Hepatocyte (in vitro differentiated cells): ENCODE measurements around the gene ST8SIA1. TPM values are rescaled to one million over a fixed set of nuclear protein-coding genes. Genes with fewer than 3 reads are reported as not detected.

Experiments used
- DNase-seq: peaks from one replicate; pipeline ENCODE4 v3.0.0-alpha.2; 2016; ENCODE audit warnings: low spot score
- H2AFZ ChIP-seq: fragments of 200-600 bp; sonication (generic); 2 replicates; pipeline ENCODE4 v1.6.0; 2016; ENCODE audit warnings: antibody characterized with exemption, mild to moderate bottlenecking
- H3K27ac ChIP-seq: fragments of 200-600 bp; sonication (generic); 2 replicates; pipeline ENCODE4 v1.5.1; 2016; ENCODE audit warnings: mild to moderate bottlenecking
- H3K27me3 ChIP-seq: fragments of 200-600 bp; sonication (generic); 2 replicates; pipeline ENCODE4 v1.6.1; 2016
- H3K36me3 ChIP-seq: fragments of 200-600 bp; sonication (generic); replicated peaks from 2 replicates; pipeline ENCODE4 v1.5.1; 2016; ENCODE audit warnings: low read depth; ENCODE audit not compliant: insufficient read depth
- H3K4me1 ChIP-seq: fragments of 200-600 bp; sonication (generic); 2 replicates; pipeline ENCODE4 v1.5.1; 2016; ENCODE audit warnings: mild to moderate bottlenecking, moderate library complexity; ENCODE audit not compliant: insufficient read depth
- H3K4me2 ChIP-seq: fragments of 200-600 bp; sonication (generic); 2 replicates; pipeline ENCODE4 v1.6.0; 2016
- H3K4me3 ChIP-seq: fragments of 200-600 bp; sonication (generic); 2 replicates; pipeline ENCODE4 v1.5.1; 2016; ENCODE audit warnings: mild to moderate bottlenecking
- H3K79me2 ChIP-seq: fragments of 200-600 bp; sonication (generic); 2 replicates; pipeline ENCODE4 v1.6.0; 2017; ENCODE audit warnings: mild to moderate bottlenecking
- H3K9me2 ChIP-seq: fragments of 200-600 bp; sonication (generic); replicated peaks from 2 replicates; pipeline ENCODE4 v1.6.0; 2017; ENCODE audit warnings: mild to moderate bottlenecking; ENCODE audit not compliant: insufficient read depth
- H3K9me3 ChIP-seq: fragments of 200-600 bp; sonication (generic); 2 replicates; pipeline ENCODE4 v1.5.1; 2016; ENCODE audit warnings: low read depth, mild to moderate bottlenecking
- H4K20me1 ChIP-seq: fragments of 200-600 bp; sonication (generic); 2 replicates; pipeline ENCODE4 v1.6.0; 2016; ENCODE audit warnings: mild to moderate bottlenecking; ENCODE audit not compliant: insufficient read depth, poor library complexity, severe bottlenecking
- CTCF ChIP-seq: fragments of 200-600 bp; sonication (generic); IDR thresholded peaks from 2 replicates; pipeline ENCODE4 v1.5.1; 2016; ENCODE audit warnings: antibody characterized with exemption, mild to moderate bottlenecking; ENCODE audit not compliant: poor library complexity
- EZH2 ChIP-seq: fragments of 200-600 bp; sonication (generic); IDR thresholded peaks from 2 replicates; pipeline ENCODE4 v1.6.1; 2016; ENCODE audit warnings: antibody characterized with exemption, mild to moderate bottlenecking, borderline replicate concordance
- EZH2phosphoT487 ChIP-seq: fragments of 200-600 bp; sonication (generic); IDR thresholded peaks from one replicate; pipeline ENCODE4 v1.6.1; 2018; ENCODE audit warnings: antibody characterized with exemption, mild to moderate bottlenecking, low read depth, moderate library complexity; ENCODE audit not compliant: unreplicated experiment, severe bottlenecking
- WGBS: methylation state at CpG from one replicate; pipeline ENCODE4 v1.1.6; 2016; ENCODE audit warnings: low lambda C conversion rate; ENCODE audit errors: missing lambda C conversion rate; 5-methylcytosine and 5-hydroxymethylcytosine counted together
- polyA plus RNA-seq: library from polyadenylated mRNA; unstranded; fragments of >200 nt; fragmentation: Nextera tagmentation; extraction: Ambion mirVana; gene quantifications from 2 replicates; pipeline ENCODE4 v1.2.1, GENCODE V29; 2016
- total RNA-seq: library from RNA; depleted of rRNA; stranded (reverse); fragments of >200 nt; gene quantifications from 2 replicates; pipeline ENCODE4 v1.2.3, GENCODE V29; 2014

The ST8SIA1 gene
- total and polyA plus RNA-seq, 2 experiments from 2014 or later, result 0.88 to 2.0 TPM

DNA sequence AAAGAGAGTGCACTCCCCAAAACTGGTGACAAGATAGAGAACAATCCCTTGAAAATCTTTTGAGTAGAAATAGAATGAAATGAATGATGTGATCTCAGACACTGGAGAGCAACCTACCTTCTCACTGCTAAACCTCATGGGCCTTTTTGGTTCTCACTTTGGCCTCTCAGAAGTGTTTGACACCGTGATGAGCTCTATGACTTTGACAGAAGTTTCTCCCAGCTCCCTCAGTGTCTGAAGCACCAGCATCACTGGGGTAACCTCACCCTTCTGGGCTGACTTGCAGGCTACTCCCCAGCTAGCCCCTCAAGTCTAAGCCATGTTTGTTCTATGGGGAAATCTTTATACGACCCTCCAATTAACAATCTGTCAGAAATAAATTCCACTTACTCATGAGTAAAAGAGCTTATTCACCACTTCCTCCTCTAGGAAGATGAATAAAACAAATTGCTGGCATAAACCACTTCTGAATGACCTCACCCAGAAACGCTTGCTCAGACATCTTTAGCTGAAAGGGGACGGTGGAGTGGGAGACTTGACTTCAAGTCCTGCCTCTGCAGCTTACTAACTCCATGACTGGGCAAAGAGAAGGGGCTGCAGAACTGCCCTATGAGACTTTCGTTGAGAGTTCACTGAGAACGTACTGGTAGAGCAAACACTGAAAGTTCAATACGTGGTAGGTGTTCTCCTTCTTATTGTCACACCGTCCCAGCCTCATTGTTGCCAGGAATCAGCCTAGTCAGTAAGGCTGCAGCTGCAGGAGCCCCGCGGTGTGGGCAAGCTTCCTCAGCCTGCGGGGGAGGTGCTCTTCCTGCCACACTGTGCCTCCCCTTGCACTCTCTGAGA is 46.5 kb downstream of the ST8SIA1 start:
- Histone ChIP-seq H3K36me3 (no peaks in the 10 kb centered on the region), H4K20me1 (no peaks in the 10 kb centered on the region), H3K27ac (no peak overlapping the region), H3K27me3 (no peaks in the 10 kb centered on the region), H3K4me2 (no peak overlapping the region), H3K9me2 (no peaks in the 10 kb centered on the region), H3K79me2 (no peaks in the 10 kb centered on the region), H2AFZ (no peak overlapping the region), H3K4me3 (no peak overlapping the region), H3K9me3 (no peaks in the 10 kb centered on the region), H3K4me1 (no peaks in the 10 kb centered on the region)
- WGBS, result 43% methylated on average over 11 of the region's 11 CpGs
- DNase-seq, result no peak
- no peak for TF ChIP-seq EZH2
- TF ChIP-seq CTCF, result no peak
- no peak for TF ChIP-seq EZH2phosphoT487

DNA sequence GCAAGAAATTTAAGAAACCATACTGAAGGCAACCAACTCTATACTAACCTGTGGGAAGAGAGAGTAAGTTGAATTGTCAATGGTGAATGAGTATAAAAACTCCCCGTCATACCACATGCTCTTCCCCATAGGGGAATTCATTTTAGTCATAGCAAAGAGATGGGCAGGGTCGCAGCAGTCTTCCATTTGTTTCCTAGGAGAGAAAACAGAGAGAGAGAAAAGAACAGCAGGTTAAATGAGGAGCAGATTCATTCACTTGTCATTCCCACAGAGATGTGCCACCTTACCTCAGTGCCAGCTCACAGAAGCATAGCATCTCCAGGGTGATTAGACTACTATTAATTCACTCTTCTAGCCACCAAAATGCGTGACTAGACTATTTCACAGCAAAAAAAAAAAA is 47.4 kb downstream of the ST8SIA1 start:
- H3K27me3 ChIP-seq, result no peaks in the 10 kb centered on the region
- H3K36me3 ChIP-seq, result no peaks in the 10 kb centered on the region
- DNase-seq, result no peak
- no peaks in the 10 kb centered on the region for H4K20me1 ChIP-seq
- no peak overlapping the region for H2AFZ ChIP-seq
- H3K4me2 ChIP-seq, result no peak overlapping the region
- 86% methylated on average over 3 of the region's 3 CpGs for WGBS
- H3K79me2 ChIP-seq, result no peaks in the 10 kb centered on the region
- no peaks in the 10 kb centered on the region for H3K9me2 ChIP-seq
- H3K4me3 ChIP-seq, result no peak overlapping the region
- H3K4me1 ChIP-seq, result no peaks in the 10 kb centered on the region
- H3K27ac ChIP-seq, result no peak overlapping the region
- no peaks in the 10 kb centered on the region for H3K9me3 ChIP-seq
- TF ChIP-seq EZH2 (no peak), CTCF (no peak), EZH2phosphoT487 (no peak)

DNA sequence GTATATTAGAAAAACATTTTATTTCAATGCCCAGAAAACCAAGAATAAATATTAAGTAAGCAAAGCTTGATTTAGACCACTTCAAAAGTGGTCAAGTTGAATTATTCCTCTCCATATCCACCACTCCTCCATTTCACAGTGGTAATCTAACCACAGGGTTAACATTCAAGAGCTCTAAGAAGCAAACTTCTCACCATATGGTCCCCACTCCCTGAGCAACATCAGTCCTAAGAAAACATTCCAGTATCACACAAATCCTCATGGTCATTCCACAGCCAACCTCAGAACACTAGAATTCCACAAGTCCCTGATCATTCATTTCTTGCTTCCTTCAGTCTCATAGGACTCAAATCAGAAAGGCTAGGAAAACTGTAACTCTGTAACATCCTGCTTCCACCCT is 47.9 kb downstream of the ST8SIA1 start:
- TF ChIP-seq EZH2 (no peak), EZH2phosphoT487 (no peak), CTCF (no peak)
- H3K4me1 ChIP-seq, result no peaks in the 10 kb centered on the region
- H3K36me3 ChIP-seq, result no peaks in the 10 kb centered on the region
- DNase-seq, result no peak
- no peak overlapping the region for H3K27ac ChIP-seq
- H3K4me3 ChIP-seq, result no peak overlapping the region
- no peaks in the 10 kb centered on the region for H4K20me1 ChIP-seq
- no peaks in the 10 kb centered on the region for H3K79me2 ChIP-seq
- no peak overlapping the region for H3K4me2 ChIP-seq
- no peaks in the 10 kb centered on the region for H3K9me3 ChIP-seq
- no peaks in the 10 kb centered on the region for H3K27me3 ChIP-seq
- H2AFZ ChIP-seq, result no peak overlapping the region
- no peaks in the 10 kb centered on the region for H3K9me2 ChIP-seq
